Measurements from ENCODE around the gene CLASP1.

GRCh38 chr2:121502246-121502645 lies 147.0 kb downstream of the CLASP1 start:
- TF ChIP-seq CTCF (IDR thresholded peaks at IDR 0.05) (no peak), POLR2A (IDR thresholded peaks at IDR 0.05) (no peak)
